HG03196 (cell line): Measurements from ENCODE around the gene TSTD2.

Source experiments
- ATAC-seq: cut with Tn5 transposase; IDR thresholded peaks from one replicate; pipeline ENCODE4 v1.9.1; 2021; ENCODE audit not compliant: unreplicated experiment

The TSTD2 gene

DNA sequence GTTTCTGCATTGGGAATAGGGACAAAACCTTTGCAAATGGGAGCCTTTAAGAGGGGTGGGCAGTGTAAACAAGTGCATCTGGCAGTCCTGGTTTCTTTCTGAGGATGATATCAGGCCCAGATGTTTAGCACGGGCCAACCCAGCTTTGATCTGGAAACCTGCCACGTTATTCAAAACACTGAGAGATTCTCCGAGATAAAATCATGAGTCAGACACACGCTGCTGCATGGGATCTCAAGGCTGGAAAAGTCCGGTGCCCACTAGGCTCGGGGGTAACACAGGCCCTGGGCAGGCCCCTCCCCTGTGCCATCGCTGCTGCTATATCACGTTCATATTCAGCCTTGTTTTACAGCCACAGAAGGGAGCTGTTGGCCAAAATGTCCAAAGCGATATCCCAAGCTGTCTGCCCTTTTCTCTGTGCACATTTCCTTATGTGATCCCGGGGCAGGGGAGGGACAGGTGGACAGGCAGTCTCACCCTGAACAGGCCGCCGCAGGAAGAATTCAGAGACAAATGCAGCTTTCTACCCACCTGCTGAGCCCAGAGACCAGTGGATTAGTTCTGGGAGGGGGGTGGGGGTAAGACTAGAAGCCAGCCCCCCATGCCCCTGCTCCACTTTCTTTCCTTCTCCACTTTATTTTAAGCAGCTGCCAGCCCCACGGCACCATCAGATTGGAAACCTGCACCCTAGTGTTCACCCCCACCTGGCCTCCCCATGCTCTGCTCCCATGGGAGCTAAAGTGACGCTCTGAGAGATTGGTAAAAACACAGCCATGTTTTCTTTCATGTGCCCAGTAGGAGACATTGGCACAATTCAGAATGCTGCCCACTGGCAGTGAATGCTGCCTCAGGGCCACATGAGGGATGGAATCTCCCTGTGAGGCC lies 68.6 kb downstream of the TSTD2 start:
- ATAC-seq, result no peak

DNA sequence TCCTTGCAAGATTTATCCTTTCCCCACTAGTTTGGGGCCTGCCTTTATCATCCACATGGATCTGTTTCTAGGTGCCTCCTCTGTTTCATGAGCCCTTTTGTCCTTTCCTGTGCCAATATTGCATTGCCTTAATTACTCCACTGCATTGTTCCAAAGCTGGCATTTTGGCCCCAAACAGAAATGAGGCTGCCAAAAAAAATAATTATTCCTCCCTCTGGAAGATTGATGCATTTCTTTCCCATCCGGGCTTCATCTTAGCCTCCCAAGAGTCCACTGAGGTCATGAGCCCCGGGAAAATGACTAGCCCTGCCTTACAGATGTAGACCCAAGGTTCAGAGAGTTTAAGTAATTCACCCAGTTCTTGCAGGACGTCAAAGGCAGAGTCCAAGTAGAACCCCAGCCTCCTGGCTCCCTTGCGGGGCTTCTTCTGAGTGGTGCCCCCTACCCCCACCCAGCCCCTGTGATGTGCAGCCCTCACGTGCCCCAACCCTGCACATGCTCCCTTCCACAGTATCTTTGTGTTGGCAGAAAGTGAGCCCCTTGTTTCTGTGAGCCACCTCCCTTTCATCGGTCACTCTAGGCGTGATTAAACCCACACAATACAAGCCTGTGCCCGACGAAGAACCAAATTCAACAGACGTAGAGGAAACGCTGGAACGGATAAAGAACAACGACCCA lies 69.6 kb downstream of the TSTD2 start:
- no peak for ATAC-seq

DNA sequence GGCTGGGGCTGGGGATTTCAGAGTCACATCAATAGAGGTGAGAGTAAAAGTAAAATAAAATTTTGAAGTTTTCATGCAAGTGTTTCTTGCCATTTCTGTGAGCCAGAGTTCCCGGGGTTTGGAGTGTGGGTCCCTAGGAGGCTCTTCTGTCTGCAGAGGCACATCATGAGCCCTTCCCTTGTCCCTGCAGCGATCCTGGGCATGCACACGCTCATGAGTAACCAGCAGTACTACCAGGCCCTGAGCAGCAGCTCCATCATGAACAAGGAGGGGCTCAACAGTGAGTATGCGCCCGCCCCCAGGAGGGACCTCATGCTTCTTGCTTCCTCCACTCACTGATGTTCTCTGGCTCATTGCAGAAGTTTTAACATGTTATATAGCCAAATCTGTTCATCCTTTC lies 70.6 kb downstream of the TSTD2 start:
- ATAC-seq, result no peak

DNA sequence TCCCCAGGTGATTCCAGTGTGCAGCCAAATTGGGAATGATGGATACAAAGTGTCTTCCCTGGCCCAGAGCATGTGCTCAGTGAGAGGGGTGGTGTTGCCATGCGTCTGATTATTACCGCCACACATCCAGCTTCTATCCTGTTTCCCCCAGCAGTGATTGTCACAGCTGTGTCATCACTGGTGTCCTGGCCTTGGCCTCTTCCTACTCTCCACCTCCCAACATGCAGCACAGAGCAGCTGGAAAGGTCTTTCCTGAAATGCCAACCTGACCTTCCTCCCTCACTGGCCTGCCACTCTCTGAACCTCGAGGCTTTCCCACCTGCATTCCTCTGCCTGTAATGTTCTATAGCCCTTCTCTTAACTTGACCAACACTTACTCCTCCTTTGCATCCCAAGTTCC lies 71.7 kb downstream of the TSTD2 start:
- ATAC-seq, result no peak

DNA sequence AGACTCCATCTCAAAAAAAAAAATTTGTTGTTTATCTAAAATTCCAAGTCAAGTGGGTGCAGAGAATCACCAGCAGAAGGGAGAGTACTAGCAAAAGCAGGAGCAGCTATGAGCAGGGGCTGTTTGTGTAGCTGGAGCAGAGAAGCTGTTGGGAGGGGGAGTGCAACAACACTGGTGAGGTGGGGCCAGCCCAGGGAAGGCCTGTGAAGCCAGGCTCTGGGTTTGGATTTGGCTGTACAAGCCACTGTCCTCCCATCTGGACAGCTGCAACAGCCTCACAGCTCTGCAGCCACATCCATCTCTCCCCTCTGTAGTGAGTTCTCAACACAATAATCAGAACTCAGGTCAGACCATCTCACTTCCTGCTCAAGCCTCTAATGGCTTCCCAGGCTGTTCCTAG lies 72.3 kb downstream of the TSTD2 start:
- no peak for ATAC-seq

DNA sequence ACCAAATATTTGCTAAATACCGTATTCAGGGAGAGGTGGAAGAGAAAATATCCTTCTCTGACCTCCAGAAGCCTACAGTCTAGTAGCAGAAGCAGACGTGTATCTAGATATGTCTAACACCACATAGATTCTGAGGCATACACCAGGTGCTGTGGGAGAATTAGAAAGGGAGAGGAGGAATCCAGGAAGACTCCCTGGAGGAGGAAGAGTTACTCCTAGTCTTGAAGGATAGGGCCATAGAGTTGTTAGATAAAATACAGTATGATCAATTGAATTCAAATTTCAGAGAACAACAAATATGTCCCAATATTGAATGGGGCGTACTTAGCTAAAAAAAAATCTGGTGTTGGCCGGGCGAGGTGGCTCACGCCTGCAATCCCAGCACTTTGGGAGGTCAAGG lies 73.0 kb downstream of the TSTD2 start:
- no peak for ATAC-seq

DNA sequence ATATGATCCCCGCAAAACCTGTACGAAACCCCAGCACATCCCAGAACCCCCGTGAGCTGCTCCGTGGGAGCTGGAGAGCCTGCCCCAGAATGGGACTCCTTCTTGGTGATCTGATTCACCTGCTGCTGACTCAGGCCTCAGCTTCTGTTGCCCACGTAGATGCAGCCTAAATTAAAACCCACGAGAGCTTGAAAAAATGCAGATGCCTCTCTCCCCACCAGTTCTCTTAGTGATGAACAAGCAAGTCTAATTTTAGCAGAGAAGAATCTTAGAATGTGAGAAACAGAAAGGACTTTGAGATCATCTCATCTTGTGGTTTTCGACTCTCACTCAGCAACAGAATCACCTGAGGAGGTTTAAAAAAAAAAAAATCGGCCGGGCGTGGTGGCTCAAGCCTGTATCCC lies 74.1 kb downstream of the TSTD2 start:
- peak; percentile 67 for ATAC-seq

DNA sequence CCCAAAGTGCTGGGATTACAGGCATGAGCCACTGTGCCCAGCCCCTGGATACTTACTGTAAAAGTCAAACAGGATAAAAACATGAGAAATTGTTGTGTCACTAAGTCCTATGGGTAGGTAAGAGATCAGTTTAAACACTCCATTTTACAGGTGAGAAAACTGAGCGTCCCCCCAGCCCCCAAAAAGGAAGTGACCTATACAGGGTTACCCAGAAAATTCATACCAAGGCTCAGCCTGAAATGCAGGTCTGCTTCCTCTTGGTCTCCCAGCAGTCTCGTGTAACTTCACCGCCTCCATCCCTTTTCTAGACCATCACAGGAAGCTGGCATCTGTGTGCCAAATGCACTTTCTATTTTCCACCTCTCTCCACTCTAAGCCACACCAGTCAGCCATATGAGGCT lies 74.5 kb downstream of the TSTD2 start:
- ATAC-seq, result peak; percentile 28

DNA sequence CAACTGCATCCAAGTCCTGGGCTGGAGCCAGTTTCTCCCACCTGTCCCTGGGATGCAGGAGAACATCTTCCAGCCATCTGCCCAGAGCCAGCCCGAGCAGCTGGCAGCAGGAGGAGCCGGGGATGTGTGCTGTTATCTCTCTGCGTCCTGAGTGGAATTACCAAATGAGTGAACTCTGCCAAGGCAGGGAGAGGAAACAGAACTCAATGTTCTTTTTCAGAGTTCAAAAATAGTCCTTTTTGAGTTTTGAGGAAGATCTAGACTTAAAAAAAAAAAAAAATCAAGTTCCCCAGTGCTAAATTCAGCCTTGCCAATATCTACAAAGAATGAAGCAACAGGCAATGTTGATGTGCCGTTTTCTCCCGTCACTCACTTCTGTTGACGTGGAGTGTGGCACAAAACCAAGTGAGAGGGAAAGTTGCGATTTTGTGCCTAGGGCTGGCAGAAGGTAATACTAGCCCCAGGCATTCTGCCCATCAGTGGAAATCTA lies 75.5 kb downstream of the TSTD2 start:
- no peak for ATAC-seq

DNA sequence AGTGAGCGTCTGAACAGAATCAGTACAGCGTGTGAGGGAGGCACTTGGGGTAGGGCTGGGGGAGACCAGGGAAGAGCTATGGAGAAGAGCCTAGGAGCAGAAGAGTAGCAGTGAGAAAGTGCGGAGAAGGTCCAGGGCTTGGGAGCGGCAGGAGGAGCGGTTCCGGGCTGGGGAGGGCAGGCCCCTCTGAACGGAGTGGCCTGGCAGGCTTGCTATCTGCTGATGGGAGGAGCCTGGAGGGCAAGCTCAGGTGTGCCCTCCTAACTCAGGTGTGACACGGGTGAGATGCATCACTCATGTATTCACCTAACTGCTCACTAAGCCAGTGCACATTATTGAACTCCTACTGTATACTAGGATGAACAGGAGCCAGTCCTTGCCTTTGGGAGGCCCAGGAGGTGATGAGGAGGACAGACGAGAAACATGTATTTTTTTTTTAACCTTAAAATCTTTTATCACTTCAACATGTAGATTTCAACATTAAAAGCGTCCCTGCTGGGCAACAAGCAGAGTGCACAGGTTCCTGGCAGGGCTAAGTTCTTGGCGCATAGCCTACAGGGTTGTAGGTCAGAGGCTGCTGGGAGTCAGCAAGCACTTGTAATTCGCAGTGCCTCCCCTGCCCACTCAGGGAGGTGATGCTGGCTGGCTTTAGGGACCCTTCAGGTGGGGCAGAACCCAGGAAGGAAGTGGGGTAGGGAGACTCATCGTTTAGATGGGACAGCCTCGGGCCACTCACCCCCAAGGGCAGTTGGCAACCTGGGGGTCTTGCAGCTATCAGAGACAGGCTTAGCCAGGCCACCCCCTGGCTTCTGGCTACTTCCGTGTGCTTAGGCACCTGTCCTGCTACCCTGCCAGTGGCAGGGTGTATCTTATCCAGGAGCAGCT lies 76.2 kb downstream of the TSTD2 start:
- no peak for ATAC-seq

DNA sequence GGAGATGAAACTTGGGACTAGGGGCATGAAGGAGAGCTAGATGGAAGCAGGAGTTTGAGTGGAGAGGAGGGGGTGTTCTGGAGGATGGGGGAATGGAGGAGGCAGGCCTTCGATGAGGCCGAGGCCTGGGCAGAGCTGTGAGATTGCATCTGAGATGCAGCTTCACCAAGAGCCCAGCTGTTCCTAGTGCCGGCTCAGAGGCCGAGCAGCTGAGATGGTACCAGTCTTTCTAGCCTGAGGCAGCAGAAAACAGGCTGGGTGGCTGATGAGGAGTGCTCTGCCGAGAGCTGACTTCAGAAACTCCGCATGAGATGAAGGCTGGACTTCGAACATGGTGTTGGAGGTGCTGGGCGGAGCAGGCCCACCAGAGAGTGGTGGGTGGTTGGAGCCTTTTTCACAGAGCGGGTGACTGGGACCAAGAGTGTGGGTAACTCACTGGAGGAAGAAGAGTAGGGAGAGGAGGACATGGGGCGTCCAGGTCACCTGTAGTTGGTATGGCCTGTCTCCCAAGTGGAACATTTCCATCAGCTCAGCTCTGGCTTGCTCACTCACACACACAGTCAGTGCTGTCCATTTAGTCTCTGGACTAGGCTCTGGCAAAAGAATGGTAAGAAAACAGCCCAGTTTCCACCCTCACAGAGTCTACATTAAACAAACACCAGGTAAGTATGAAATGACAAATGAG lies 77.0 kb downstream of the TSTD2 start:
- no peak for ATAC-seq

DNA sequence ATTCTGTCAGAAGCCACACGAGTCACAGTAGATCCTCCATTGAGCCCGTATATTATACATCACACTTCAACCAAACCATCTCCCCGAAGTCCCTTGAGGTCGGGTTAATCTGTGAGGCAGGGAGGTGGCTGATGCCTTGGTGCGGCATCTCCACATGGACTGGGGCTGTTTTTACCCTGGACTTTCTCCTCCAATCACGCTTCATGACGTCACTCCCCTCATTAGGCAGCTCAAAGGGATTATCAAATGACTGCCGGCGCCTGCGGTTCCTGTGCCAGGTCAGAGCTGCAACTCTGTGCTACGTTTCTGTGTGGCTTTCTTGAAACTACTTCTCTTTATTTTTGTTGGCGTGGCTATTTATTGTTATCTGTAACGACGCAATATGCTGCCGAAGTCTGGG lies 78.0 kb downstream of the TSTD2 start:
- no peak for ATAC-seq

DNA sequence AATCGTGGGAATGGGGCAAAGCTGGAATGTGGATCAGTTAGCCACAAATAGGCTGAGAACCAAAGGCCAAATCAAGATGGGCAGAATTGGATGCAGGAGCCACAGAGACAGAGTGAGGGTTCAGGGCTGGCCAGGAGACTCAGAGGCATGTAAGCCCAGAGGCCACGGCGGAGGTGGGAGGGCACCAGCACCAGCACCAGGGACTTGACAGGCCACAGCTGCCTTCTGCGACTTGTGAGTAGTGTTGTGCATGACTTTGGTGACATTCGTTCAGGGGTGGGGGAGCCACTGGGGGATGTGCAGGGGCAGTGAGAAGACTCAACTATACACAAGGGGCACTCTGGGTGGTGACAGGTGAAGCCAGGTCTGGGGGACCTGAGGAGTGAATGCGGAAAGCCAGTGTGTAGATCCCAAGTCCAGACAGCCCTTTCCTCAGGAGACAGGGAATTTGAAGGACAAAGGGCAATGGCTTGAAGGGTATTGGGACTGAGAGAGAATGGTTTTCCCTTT lies 78.5 kb downstream of the TSTD2 start:
- no peak for ATAC-seq

DNA sequence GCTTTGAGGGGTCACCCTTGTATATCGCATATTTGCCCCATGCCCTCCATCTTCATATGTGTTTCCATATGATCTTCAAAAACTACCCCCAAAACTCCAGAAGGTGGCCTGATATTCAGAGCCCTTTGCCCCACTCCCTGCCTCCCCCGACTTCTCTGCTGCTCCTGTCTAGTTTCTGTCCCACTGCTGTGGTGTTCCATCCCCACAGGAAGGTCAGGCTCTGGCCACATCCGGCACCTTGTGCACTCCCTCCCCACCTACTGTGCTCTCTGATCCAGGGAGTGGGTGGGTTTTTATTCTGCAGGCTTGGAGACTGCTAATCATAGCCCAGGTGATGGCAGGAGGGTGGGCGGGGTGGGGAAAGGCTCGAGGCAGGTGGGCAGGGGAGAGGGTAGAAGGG lies 79.3 kb downstream of the TSTD2 start:
- ATAC-seq, result no peak

DNA sequence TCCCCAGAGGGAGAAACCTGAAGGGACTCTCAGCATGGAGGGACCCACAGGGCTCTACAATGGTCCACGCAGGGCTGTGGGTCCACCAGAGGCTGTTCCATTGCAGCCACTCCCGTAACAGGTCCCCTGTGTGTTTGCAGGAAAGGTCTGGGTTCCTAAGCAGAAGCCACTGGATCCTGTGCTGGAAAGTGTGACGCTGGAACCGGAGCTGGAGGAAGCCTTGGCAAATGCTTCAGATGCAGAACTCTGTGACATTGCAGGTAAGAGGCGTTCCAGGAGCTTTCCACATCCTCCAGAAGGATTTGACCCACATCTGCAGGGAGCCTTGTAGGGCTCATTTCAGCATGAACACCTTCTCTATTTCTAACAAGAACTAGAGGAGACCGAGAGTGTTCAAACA lies 80.0 kb downstream of the TSTD2 start:
- no peak for ATAC-seq

DNA sequence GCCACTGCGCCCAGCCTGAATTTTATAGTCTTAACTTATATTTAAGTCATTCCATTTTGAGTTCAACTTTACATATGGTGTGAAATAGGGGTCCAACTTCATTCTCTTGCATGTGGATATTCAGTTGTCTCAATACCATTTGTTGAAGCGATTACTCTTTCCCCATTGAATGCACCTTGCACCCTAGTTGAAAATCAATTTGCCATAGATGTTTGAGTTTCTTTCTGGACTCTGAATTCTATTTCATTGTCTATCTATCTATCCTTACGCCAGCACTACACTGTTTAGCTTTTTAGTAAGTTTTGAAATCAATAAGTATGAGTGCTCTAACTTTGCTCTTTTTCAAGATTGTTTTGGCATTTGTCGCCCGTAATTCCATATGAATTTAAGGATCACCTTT lies 81.9 kb downstream of the TSTD2 start:
- no peak for ATAC-seq

DNA sequence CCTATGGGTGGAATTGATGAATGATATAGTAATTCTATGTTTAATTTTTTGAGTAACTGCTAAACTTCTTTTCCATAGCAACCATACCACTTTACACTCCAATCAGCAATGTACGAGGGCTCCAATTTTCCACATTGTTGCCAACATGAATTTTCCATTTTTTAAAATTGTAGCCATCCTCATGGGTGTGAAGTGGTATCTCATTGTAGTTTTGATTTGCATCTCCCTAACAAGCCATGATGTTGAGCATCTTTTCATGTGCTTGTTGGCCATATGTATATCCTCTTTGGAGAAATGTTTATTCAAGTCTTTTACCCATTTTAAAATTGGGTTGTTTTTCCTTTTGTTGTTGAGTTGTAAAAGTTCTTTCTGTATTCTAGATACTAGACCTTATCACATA lies 82.8 kb downstream of the TSTD2 start:
- ATAC-seq, result no peak
